Neural progenitor cell (in vitro differentiated cells): Measurements from ENCODE around the gene KIF18A. TPM values are rescaled to one million over a fixed set of nuclear protein-coding genes. Genes with fewer than 3 reads are reported as not detected.

Experiments
- DNase-seq: peaks from one replicate; pipeline ENCODE4 v3.0.0-alpha.2; 2016; ENCODE audit warnings: low spot score
- H2AFZ ChIP-seq: fragments of 200-600 bp; sonication (generic); replicated peaks from 2 replicates; pipeline ENCODE4 v1.6.1; 2016; ENCODE audit warnings: antibody characterized with exemption
- H3F3A ChIP-seq: fragments of 200-600 bp; sonication (generic); 2 replicates; pipeline ENCODE4 v1.6.1; 2016; ENCODE audit warnings: antibody characterized with exemption, low read depth
- H3K27ac ChIP-seq: fragments of 200-600 bp; sonication (generic); 2 replicates; pipeline ENCODE4 v1.5.1; 2016; ENCODE audit warnings: mild to moderate bottlenecking
- H3K27me3 ChIP-seq: fragments of 200-600 bp; sonication (generic); 2 replicates; pipeline ENCODE4 v1.6.1; 2016; ENCODE audit warnings: mild to moderate bottlenecking, moderate library complexity
- H3K36me3 ChIP-seq: fragments of 200-600 bp; sonication (generic); 2 replicates; pipeline ENCODE4 v1.5.1; 2016
- H3K4me1 ChIP-seq: fragments of 200-600 bp; sonication (generic); 2 replicates; pipeline ENCODE4 v1.6.1; 2016; ENCODE audit warnings: mixed run types
- H3K4me2 ChIP-seq: fragments of 200-600 bp; sonication (generic); 2 replicates; pipeline ENCODE4 v1.6.1; 2016
- H3K4me3 ChIP-seq: fragments of 200-600 bp; sonication (generic); 2 replicates; pipeline ENCODE4 v1.5.1; 2016
- H3K79me2 ChIP-seq: fragments of 200-600 bp; sonication (generic); 2 replicates; pipeline ENCODE4 v1.6.1; 2016; ENCODE audit warnings: low read depth
- H3K9ac ChIP-seq: fragments of 200-600 bp; sonication (generic); 2 replicates; pipeline ENCODE4 v1.6.1; 2016
- H3K9me3 ChIP-seq: fragments of 200-600 bp; sonication (generic); 2 replicates; pipeline ENCODE4 v1.5.1; 2016; ENCODE audit warnings: low read depth
- H4K20me1 ChIP-seq: fragments of 200-600 bp; sonication (generic); 2 replicates; pipeline ENCODE4 v1.6.1; 2016; ENCODE audit warnings: low read depth
- H3K27ac Mint-ChIP-seq: 3 replicates; pipeline ENCODE4 v1.8.0; 2021; ENCODE audit warnings: mixed read lengths
- H3K27me3 Mint-ChIP-seq: 2 replicates; pipeline ENCODE4 v1.8.0; 2022; ENCODE audit warnings: low read depth, mild to moderate bottlenecking, inconsistent platforms, moderate library complexity, mixed read lengths; ENCODE audit not compliant: insufficient read depth
- H3K36me3 Mint-ChIP-seq: 3 replicates; pipeline ENCODE4 v1.8.0; 2021; ENCODE audit warnings: mixed read lengths
- H3K4me1 Mint-ChIP-seq: 3 replicates; pipeline ENCODE4 v1.8.0; 2021; ENCODE audit warnings: mixed read lengths
- H3K4me3 Mint-ChIP-seq: 3 replicates; pipeline ENCODE4 v1.8.0; 2021; ENCODE audit warnings: mild to moderate bottlenecking, moderate library complexity, mixed read lengths
- H3K9me3 Mint-ChIP-seq: 3 replicates; pipeline ENCODE4 v1.8.0; 2020; ENCODE audit warnings: mixed read lengths
- CTCF ChIP-seq: fragments of 200-600 bp; sonication (generic); IDR thresholded peaks from 2 replicates; pipeline ENCODE4 v1.5.1; 2017; ENCODE audit warnings: antibody characterized with exemption, mild to moderate bottlenecking
- EZH2 ChIP-seq: fragments of 200-600 bp; sonication (generic); IDR thresholded peaks from 2 replicates; pipeline ENCODE4 v1.6.1; 2017; ENCODE audit warnings: antibody characterized with exemption, mild to moderate bottlenecking, moderate library complexity
- EZH2phosphoT487 ChIP-seq: fragments of 200-600 bp; sonication (generic); IDR thresholded peaks from 2 replicates; pipeline ENCODE4 v1.6.1; 2017; ENCODE audit warnings: antibody characterized with exemption
- microRNA counts: library from miRNA; unstranded; fragments of <30 nt; microRNA quantifications from one replicate; lab custom pipeline; 2016
- microRNA-seq: library from miRNA; unstranded; fragments of <30 nt; microRNA quantifications from one replicate; pipeline ENCODE4, GENCODE V29; 2016
- small RNA-seq: library from RNA; depleted of rRNA; stranded (forward); fragments of <200 nt; gene quantifications from one replicate; pipeline ENCODE3, GENCODE V24; 2015
- total RNA-seq: library from RNA; depleted of rRNA; stranded (reverse); fragments of >200 nt; gene quantifications from 2 replicates; pipeline ENCODE4 v1.2.3, GENCODE V29; 2015; ENCODE audit warnings: low replicate concordance

Gene KIF18A
- total RNA-seq, 1 donor from 2014 or later = 84.5 TPM

DNA sequence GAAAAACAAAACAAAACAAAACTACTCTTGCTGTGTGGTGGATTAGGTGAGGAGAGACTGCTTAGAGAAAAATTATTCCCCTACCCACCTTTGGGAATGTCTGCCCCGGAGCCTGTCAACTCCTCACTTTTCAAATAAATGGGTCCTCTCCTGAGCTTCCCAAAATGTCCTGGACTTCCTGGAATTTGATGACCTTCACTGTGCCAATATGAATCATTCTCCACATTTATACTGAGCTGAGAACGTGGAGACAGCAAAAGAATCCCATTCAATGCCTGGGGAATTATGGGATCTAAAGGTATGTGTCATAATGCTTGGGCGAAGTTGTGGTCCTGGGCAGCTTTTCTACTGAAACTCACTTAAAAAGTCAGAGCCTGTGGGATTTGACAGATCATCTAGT, 136.8 kb downstream of the KIF18A start:
- Histone ChIP-seq H3K79me2 (no peaks in the 10 kb centered on the region), H3K9me3 (no peaks in the 10 kb centered on the region), H3K27me3 (no peaks in the 10 kb centered on the region), H3K4me2 (no peak overlapping the region), H4K20me1 (no peaks in the 10 kb centered on the region), H2AFZ (no peak overlapping the region), H3F3A (no peaks in the 10 kb centered on the region), H3K4me3 (no peak overlapping the region), H3K36me3 (no peaks in the 10 kb centered on the region), H3K27ac (no peak overlapping the region), H3K9ac (no peak overlapping the region), H3K4me1 (peaks cover 14% of the 10 kb centered on the region)
- H3K27me3 Mint-ChIP-seq = no peaks in the 10 kb centered on the region
- no peaks in the 10 kb centered on the region for H3K9me3 Mint-ChIP-seq
- H3K36me3 Mint-ChIP-seq = no peaks in the 10 kb centered on the region
- H3K4me1 Mint-ChIP-seq = peaks cover 8% of the 10 kb centered on the region
- H3K4me3 Mint-ChIP-seq = no peak overlapping the region
- DNase-seq = no peak
- TF ChIP-seq EZH2phosphoT487 (no peak), CTCF (no peak), EZH2 (no peak)
- no peak overlapping the region for H3K27ac Mint-ChIP-seq

MicroRNAs encoded within 50 kb of the gene (microRNA counts, 767-probe panel; counts per million panel counts)
- 460 counts per million, percentile 90 among the panel's probes with 10 or more counts for microRNA hsa-miR-610 (lab: Ali Mortazavi, UCI)

Small RNAs within 50 kb of the gene (microRNA-seq; reads per million reads assigned to microRNA genes)
- gene MIR610 = 0.54 reads per million

Small RNAs within 50 kb of the gene (small RNA-seq; reads per million reads assigned to genes)
- gene AC023206.1 (not detected), gene MIR610 (not detected)

Other genes with a start within 250 kb of the KIF18A start
- 21.1 and 27.9 TPM in 2 replicates for gene METTL15, start 232 bp upstream of the KIF18A start, total RNA-seq